ENCODE measurements around the gene TCF7. TPM values are rescaled to one million over a fixed set of nuclear protein-coding genes. Genes with fewer than 3 reads are reported as not detected.

TCF7 gene
- total RNA-seq, 1 experiment from 2014 or later: 36.5 TPM

DNA sequence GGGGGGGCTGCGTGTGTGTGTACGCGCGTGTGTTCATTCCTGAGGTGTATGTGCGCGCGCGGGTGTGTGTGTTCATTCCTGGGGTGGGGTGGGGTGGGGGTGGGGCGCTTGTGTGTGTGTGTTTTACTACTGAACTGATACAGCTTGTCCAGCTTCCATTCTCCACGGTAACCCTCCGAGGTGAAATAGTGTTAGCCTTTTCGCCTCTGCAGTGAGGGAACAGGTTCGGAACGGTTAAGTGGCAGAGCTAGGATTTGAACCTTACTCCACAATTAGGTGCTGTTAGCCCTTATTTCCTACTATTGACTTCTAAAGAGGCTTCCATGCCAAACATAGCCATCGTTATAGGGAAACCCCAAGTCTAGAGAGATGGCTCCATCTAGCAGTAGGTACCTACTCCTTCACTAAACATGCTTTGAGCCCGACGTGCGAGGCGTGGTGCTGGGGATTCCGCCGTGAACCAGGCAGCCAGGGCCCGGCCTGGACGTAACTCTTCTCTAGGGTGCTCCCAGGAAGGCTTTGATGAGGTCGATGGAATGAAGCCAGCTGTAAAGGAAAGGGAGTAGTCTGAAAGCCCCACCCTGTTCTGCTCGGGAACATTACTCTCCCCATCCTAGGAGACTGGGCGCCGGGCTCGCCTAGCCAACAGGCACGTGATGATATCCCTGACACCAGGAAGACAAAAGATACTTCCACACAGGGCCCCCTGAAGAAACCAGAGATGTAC is 63.1 kb downstream of the TCF7 start:
- Mint-ChIP-seq H3K9me3 (ENCODE audit: unreplicated experiment) (no peaks in the 10 kb centered on the region), H3K4me3 (ENCODE audit: unreplicated experiment) (peak overlapping the region; percentile 93), H3K36me3 (ENCODE audit: insufficient read depth, unreplicated experiment) (peaks cover 42% of the 10 kb centered on the region), H3K27me3 (ENCODE audit: insufficient read depth, unreplicated experiment) (no peaks in the 10 kb centered on the region), H3K4me1 (ENCODE audit: low read depth, unreplicated experiment) (peaks cover 8% of the 10 kb centered on the region), H3K27ac (ENCODE audit: unreplicated experiment) (peak overlapping the region; percentile 98)
- H3K4me3 ChIP-seq (ENCODE audit: low read depth, low read length): peak overlapping the region; percentile 97
- H3K27me3 ChIP-seq (replicated peaks; ENCODE audit: control insufficient read depth, insufficient read depth, low read length): no peaks in the 10 kb centered on the region
- H3K9me3 ChIP-seq: no peaks in the 10 kb centered on the region
- BruUV-seq (replicated peaks): TSS peak; percentile 94
- peaks cover under 1% of the 10 kb centered on the region; the same call in 1 of the 2 replicates for H3K36me3 ChIP-seq (ENCODE audit: control insufficient read depth, insufficient read depth, low read length)
- intact Hi-C loops (cut with micrococcal nuclease; ENCODE audit: unreplicated experiment): loop anchor here (2.0 to 10.0 kb wide), 2 partner anchors 49 to 557 kb away; partner anchors contain the start of genes CAMLG and PPP2CA
- peaks cover 8% of the 10 kb centered on the region; the same call in 1 of the 2 replicates for H3K4me1 ChIP-seq
- ChIA-PET POLR2A (interaction anchor here (0.6 to 3.4 kb wide), 11 partner anchors 9 to 850 kb away, joined by 3 to 32 read pairs (median 4); partner anchors contain the start of genes PPP2CA and UBE2B), CTCF (interaction anchor here (0.9 to 1.2 kb wide), 3 partner anchors 36 to 410 kb away, joined by 3 to 4 read pairs (median 3); no protein-coding TSS in a partner anchor)
- peak; percentile 43 for DNase-seq
- TF ChIP-seq CTCF (IDR thresholded peaks at IDR 0.05; ENCODE audit: insufficient read depth in 1 of 2, low read depth in 1 of 2, low read length in 1 of 2, severe bottlenecking in 1 of 2, unreplicated experiment in 1 of 2): no peak

GRCh38 chr5:134178096-134178419 is 63.6 kb downstream of the TCF7 start:
- intact Hi-C loops (cut with micrococcal nuclease; ENCODE audit: unreplicated experiment): loop anchor here (10.0 kb wide), 1 partner anchor 557 kb away; the partner anchor contains the start of gene CAMLG
- no peaks in the 10 kb centered on the region for H3K36me3 ChIP-seq (ENCODE audit: control insufficient read depth, insufficient read depth, low read length)
- H3K36me3 Mint-ChIP-seq (ENCODE audit: insufficient read depth, unreplicated experiment): peaks cover 37% of the 10 kb centered on the region

More at GRCh38 chr5:134178096-134178419, 63.6 kb downstream of the TCF7 start:
- Mint-ChIP-seq H3K4me1 (ENCODE audit: low read depth, unreplicated experiment) (peaks cover 8% of the 10 kb centered on the region), H3K27me3 (ENCODE audit: insufficient read depth, unreplicated experiment) (no peaks in the 10 kb centered on the region), H3K4me3 (ENCODE audit: unreplicated experiment) (peak overlapping the region; percentile 93), H3K27ac (ENCODE audit: unreplicated experiment) (peak overlapping the region; percentile 98), H3K9me3 (ENCODE audit: unreplicated experiment) (no peaks in the 10 kb centered on the region)
- Histone ChIP-seq H3K9me3 (no peaks in the 10 kb centered on the region), H3K4me3 (ENCODE audit: low read depth, low read length) (peak overlapping the region; percentile 97), H3K27me3 (replicated peaks; ENCODE audit: control insufficient read depth, insufficient read depth, low read length) (no peaks in the 10 kb centered on the region), H3K4me1 (peaks cover 8% of the 10 kb centered on the region; the same call in 1 of the 2 replicates)
- no TSS peak for BruUV-seq (replicated peaks)
- ChIA-PET POLR2A (interaction anchor here (3.4 kb wide), 1 partner anchor 48 kb away, joined by 32 read pairs; the partner anchor contains the start of gene PPP2CA), CTCF (interaction anchor here (0.9 to 1.2 kb wide), 2 partner anchors 138 to 409 kb away, joined by 3 to 4 read pairs; no protein-coding TSS in a partner anchor)
- DNase-seq: no peak
- TF ChIP-seq CTCF (IDR thresholded peaks at IDR 0.05; ENCODE audit: insufficient read depth in 1 of 2, low read depth in 1 of 2, low read length in 1 of 2, severe bottlenecking in 1 of 2, unreplicated experiment in 1 of 2): no peak

Measured in Caco-2 (cell line).